Lung (tissue), 12 donors: ENCODE results near the gene PCTP. TPM values are rescaled to one million over a fixed set of nuclear protein-coding genes. Genes with fewer than 3 reads are reported as not detected.

ENCODE experiments used
- ATAC-seq: fragments of 200-7000 bp; cut with Tn5 transposase; one replicate; pipeline ENCODE4 v1.9.1; 2020; ENCODE audit warnings: moderate number of reproducible peaks; ENCODE audit not compliant: insufficient read depth, low FRiP score
- DNase-seq, 3 donors: peaks; one replicate each; pipeline ENCODE4 v3.0.0-alpha.2; 2013 to 2017
- H3K27ac ChIP-seq, 2 donors: one replicate each; pipeline ENCODE4 v1.5.1; 2013; ENCODE audit warnings: mild to moderate bottlenecking in 2 of 2, moderate library complexity in 2 of 2, control low read depth in 1 of 2, inconsistent platforms in 1 of 2, low read depth in 1 of 2, low read length in 1 of 2
- H3K27me3 ChIP-seq, 3 donors: one replicate each; pipeline ENCODE4 v1.5.1; 2013; ENCODE audit warnings: low read length in 2 of 3; ENCODE audit not compliant: control insufficient read depth in 3 of 3, insufficient read depth in 3 of 3
- H3K36me3 ChIP-seq, 4 donors: one replicate each; pipeline ENCODE4 v1.5.1; 2013; ENCODE audit warnings: low read length in 4 of 4, mild to moderate bottlenecking in 1 of 4, moderate library complexity in 1 of 4; ENCODE audit not compliant: control insufficient read depth in 4 of 4, insufficient read depth in 4 of 4
- H3K4me1 ChIP-seq, 5 donors: one replicate each; pipeline ENCODE4 v1.5.1; 2013; ENCODE audit warnings: low read length in 5 of 5, mild to moderate bottlenecking in 2 of 5, moderate library complexity in 1 of 5; ENCODE audit not compliant: control insufficient read depth in 5 of 5, insufficient read depth in 5 of 5
- H3K4me3 ChIP-seq: one replicate; pipeline ENCODE4 v1.5.1; 2013; ENCODE audit warnings: mild to moderate bottlenecking, control low read depth, moderate library complexity
- H3K9ac ChIP-seq, 2 donors: one replicate each; pipeline ENCODE4 v1.5.1; 2013; ENCODE audit warnings: low read length in 2 of 2, control low read depth in 1 of 2; ENCODE audit not compliant: insufficient read depth in 1 of 2
- H3K9me3 ChIP-seq, 4 donors: one replicate each; pipeline ENCODE4 v1.5.1; 2013; ENCODE audit warnings: low read length in 3 of 4, mild to moderate bottlenecking in 1 of 4, moderate library complexity in 1 of 4; ENCODE audit not compliant: control insufficient read depth in 4 of 4, insufficient read depth in 3 of 4
- WGBS, 2 donors: extraction: QIAGEN DNeasy Blood & Tissue Kit; methylation state at CpG; one replicate each; pipeline ENCODE4 v1.1.7; 2013; 5-methylcytosine and 5-hydroxymethylcytosine counted together
- polyA plus RNA-seq, 2 donors: library from polyadenylated mRNA; stranded (reverse); fragments of 200-250 nt; gene quantifications; one replicate each; pipeline ENCODE4 v1.2.1, GENCODE V29; 2013
- total RNA-seq, 2 donors: library from RNA; depleted of rRNA in 1 of 2; stranded (reverse); fragments of >200 nt in 1 of 2; gene quantifications; one replicate each; pipeline ENCODE4 v1.2.1, GENCODE V29; 2014 to 2021
- TF ChIP-seq, protein P1 (sequence below): IDR thresholded peaks from 2 replicates; pipeline ENCODE4 v1.5.1; 2012; ENCODE audit warnings: mild to moderate bottlenecking; ENCODE audit errors: control extremely low read depth, extremely low read depth
- donor health status: control.
- donor health status: control.
- donor health status: Bipolar disorder and iron deficiency.
- donor health status: healthy.
- donor health status: DM: yes; HTN: yes; CAD: no.

PCTP gene
- total and polyA plus RNA-seq, 4 donors: 14.3 to 34.2 (median 19.1) TPM

GRCh38 chr17:55785181-55785580 lies 34.3 kb downstream of the PCTP start:
- 49 to 61% methylated on average over 1 of the region's 1 CpG for WGBS, 2 donors
- H3K9me3 ChIP-seq: no peaks in the 10 kb centered on the region
- ATAC-seq: no peak
- no peaks in the 10 kb centered on the region for H3K36me3 ChIP-seq
- no peak overlapping the region for H3K9ac ChIP-seq
- no peaks in the 10 kb centered on the region for H3K27me3 ChIP-seq
- H3K4me1 ChIP-seq: peaks cover 0 to 4% (median 2%) of the 10 kb centered on the region in 5 donors
- DNase-seq: no peak
- TF ChIP-seq, protein P1, sequence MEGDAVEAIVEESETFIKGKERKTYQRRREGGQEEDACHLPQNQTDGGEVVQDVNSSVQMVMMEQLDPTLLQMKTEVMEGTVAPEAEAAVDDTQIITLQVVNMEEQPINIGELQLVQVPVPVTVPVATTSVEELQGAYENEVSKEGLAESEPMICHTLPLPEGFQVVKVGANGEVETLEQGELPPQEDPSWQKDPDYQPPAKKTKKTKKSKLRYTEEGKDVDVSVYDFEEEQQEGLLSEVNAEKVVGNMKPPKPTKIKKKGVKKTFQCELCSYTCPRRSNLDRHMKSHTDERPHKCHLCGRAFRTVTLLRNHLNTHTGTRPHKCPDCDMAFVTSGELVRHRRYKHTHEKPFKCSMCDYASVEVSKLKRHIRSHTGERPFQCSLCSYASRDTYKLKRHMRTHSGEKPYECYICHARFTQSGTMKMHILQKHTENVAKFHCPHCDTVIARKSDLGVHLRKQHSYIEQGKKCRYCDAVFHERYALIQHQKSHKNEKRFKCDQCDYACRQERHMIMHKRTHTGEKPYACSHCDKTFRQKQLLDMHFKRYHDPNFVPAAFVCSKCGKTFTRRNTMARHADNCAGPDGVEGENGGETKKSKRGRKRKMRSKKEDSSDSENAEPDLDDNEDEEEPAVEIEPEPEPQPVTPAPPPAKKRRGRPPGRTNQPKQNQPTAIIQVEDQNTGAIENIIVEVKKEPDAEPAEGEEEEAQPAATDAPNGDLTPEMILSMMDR: no peak
- H3K27ac ChIP-seq: no peak overlapping the region
- H3K4me3 ChIP-seq: no peak overlapping the region

DNA sequence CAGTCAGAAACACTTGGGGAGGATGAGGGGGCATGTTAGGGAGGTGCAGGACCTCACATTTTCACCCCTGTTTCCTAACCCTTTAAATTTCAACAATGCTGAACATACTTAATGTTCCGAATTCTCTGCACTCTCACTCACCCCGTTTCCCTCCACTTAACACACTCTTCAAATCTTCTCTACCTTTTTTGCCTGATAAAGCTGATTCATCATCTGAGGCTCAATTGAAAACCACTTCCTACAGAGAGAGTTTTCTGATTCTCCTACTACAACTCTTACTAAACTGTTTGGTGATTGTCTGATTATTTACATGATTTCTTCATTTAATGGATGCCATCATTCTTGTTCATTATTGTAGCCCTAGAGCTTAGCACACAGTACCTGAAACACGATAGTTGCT lies 42.4 kb downstream of the PCTP start:
- H3K9ac ChIP-seq: no peak overlapping the region
- H3K27me3 ChIP-seq: no peaks in the 10 kb centered on the region
- WGBS, 2 donors: 74 to 93% methylated on average over 3 of the region's 3 CpGs
- DNase-seq (no peak), ATAC-seq (no peak)
- H3K9me3 ChIP-seq: no peaks in the 10 kb centered on the region
- TF ChIP-seq, protein P1: no peak
- H3K4me1 ChIP-seq: no peaks in the 10 kb centered on the region
- H3K36me3 ChIP-seq: no peaks in the 10 kb centered on the region
- H3K4me3 ChIP-seq: no peak overlapping the region
- H3K27ac ChIP-seq: no peak overlapping the region

DNA sequence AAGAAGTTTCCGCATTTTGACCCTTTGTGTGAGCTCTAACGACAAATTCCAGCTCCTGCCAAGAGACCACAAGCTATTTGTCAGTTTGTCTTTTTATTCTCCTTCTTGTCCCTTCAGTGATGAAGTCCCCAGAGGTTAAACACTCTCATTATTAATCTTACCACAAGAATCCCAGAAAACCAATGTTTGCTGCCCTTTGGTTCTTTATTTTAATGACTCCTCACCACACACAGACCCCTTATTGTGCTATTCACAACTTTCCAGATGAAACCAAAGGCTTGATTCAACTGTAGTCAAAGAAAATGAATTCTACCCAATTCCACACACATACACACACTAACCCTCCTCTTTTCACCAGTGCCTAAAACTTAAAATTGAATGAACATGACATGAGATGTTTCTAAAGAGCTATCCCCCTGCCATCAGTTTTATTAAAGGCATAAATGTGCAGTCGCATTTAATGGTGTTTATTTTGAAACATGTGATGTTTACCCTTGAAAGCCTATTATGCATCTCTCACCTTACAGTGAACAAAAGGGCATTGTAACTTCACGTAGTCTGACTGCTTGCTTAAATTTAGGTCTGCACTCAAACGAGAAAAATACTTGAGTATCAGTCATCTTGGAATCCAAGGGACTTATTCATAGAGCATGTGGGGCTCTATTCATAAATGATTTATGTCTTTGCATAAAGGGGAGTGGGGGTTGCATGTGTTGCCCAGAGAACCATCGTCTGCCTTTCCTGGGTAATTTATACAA lies 44.1 kb downstream of the PCTP start:
- H3K4me1 ChIP-seq: no peaks in the 10 kb centered on the region
- no peak overlapping the region for H3K27ac ChIP-seq
- no peaks in the 10 kb centered on the region for H3K9me3 ChIP-seq
- no peak overlapping the region for H3K9ac ChIP-seq
- H3K4me3 ChIP-seq: no peak overlapping the region
- TF ChIP-seq, protein P1: no peak
- peak in 1 of 3 donors; percentile 19 for DNase-seq
- no peak for ATAC-seq
- no peaks in the 10 kb centered on the region for H3K36me3 ChIP-seq
- 56 to 73% methylated on average over 6 of the region's 6 CpGs for WGBS, 2 donors
- H3K27me3 ChIP-seq: no peaks in the 10 kb centered on the region
